ENCODE results near the gene SP6. TPM values are rescaled to one million over a fixed set of nuclear protein-coding genes. Genes with fewer than 3 reads are reported as not detected.

Gene SP6
- 0.18 TPM for total RNA-seq
- 1 to 10 TPM in 6 of 8 donors, under 1 TPM in 2; 0.69 to 3.2 (median 1.2) TPM for polyA plus RNA-seq (ENCODE audit: insufficient read depth in 1 of 8, insufficient read length in 8 of 8, low replicate concordance in 1 of 8)
- long read RNA-seq, donor 1: 0 reads
- long read RNA-seq, donor 2: 0 reads
- long read RNA-seq, donor 3: 0 reads
- long read RNA-seq, donor 4: 0 reads
- long read RNA-seq, donor 5, partial matches to known transcripts: 0 of 2 reads
- long read RNA-seq, donor 5, other reads (novel, unspliced or antisense): 0 of 2 reads
- long read RNA-seq, donor 6: 0 reads
- long read RNA-seq, donor 7: 0 reads
- long read RNA-seq, donor 8: 0 reads
- long read RNA-seq, donor 9: 0 reads
- long read RNA-seq, donor 10, partial matches to known transcripts: 13 of 13 reads
- long read RNA-seq, donor 10, other reads (novel, unspliced or antisense): 0 of 13 reads
- long read RNA-seq, donor 11: 0 reads

- H3K4me3 ChIP-seq (ENCODE audit: low read length): peak within 1 kb of the TSS; percentile 22
- H3K9me3 ChIP-seq (replicated peaks; ENCODE audit: control insufficient read depth, low read depth, low read length): no peaks in the 10 kb centered on the region
- peaks cover 98% of the 10 kb centered on the region for H3K27me3 ChIP-seq (ENCODE audit: control insufficient read depth, insufficient read depth, low read length)
- no peaks in the 10 kb centered on the region for H3K36me3 ChIP-seq (ENCODE audit: control insufficient read depth, insufficient read depth, low read length)
- peaks cover 14% of the 10 kb centered on the region for H3K4me1 ChIP-seq (ENCODE audit: control insufficient read depth, insufficient read depth, low read length)
- 2% methylated on average over 44 of the region's 71 CpGs for WGBS (ENCODE audit: insufficient coverage)
- H3K27ac ChIP-seq (ENCODE audit: low read length): no peak within 1 kb of the TSS
- DNase-seq: no peak
Measured at GRCh38 chr17:47850692-47851573, at the start of gene SP6. Gene SP6, minus strand, starts transcription at chr17:47851163. Its CDS starts 2,734 bp downstream, at chr17:47848429.

GRCh38 chr17:47899643-47900042 is 48.7 kb upstream of the SP6 start:
- 74% methylated on average over 5 of the region's 5 CpGs for WGBS (ENCODE audit: insufficient coverage)
- peaks cover 11% of the 10 kb centered on the region for H3K36me3 ChIP-seq (ENCODE audit: control insufficient read depth, insufficient read depth, low read length)
- H3K9me3 ChIP-seq (replicated peaks; ENCODE audit: control insufficient read depth, low read depth, low read length): no peaks in the 10 kb centered on the region
- H3K27ac ChIP-seq (ENCODE audit: low read length): peak overlapping the region; percentile 72
- no peak overlapping the region for H3K4me3 ChIP-seq (ENCODE audit: low read length)
- H3K4me1 ChIP-seq (ENCODE audit: control insufficient read depth, insufficient read depth, low read length): peaks cover 48% of the 10 kb centered on the region
- H3K27me3 ChIP-seq (ENCODE audit: control insufficient read depth, insufficient read depth, low read length): no peaks in the 10 kb centered on the region
- DNase-seq: no peak

- Histone ChIP-seq H3K9me3 (replicated peaks; ENCODE audit: control insufficient read depth, low read depth, low read length) (no peaks in the 10 kb centered on the region), H3K27me3 (ENCODE audit: control insufficient read depth, insufficient read depth, low read length) (no peaks in the 10 kb centered on the region), H3K4me1 (ENCODE audit: control insufficient read depth, insufficient read depth, low read length) (peaks cover 42% of the 10 kb centered on the region), H3K36me3 (ENCODE audit: control insufficient read depth, insufficient read depth, low read length) (peaks cover 13% of the 10 kb centered on the region), H3K27ac (ENCODE audit: low read length) (peak overlapping the region; percentile 94), H3K4me3 (ENCODE audit: low read length) (no peak overlapping the region)
- no peak for DNase-seq
Measured at GRCh38 chr17:47898241-47898640, 47.3 kb upstream of the SP6 start.

- Histone ChIP-seq H3K4me1 (ENCODE audit: control insufficient read depth, insufficient read depth, low read length) (peaks cover 38% of the 10 kb centered on the region), H3K4me3 (ENCODE audit: low read length) (peak overlapping the region; percentile 1), H3K27me3 (ENCODE audit: control insufficient read depth, insufficient read depth, low read length) (no peaks in the 10 kb centered on the region), H3K36me3 (ENCODE audit: control insufficient read depth, insufficient read depth, low read length) (peaks cover 13% of the 10 kb centered on the region), H3K9me3 (replicated peaks; ENCODE audit: control insufficient read depth, low read depth, low read length) (no peaks in the 10 kb centered on the region), H3K27ac (ENCODE audit: low read length) (peak overlapping the region; percentile 94)
- 38% methylated on average over 1 of the region's 5 CpGs for WGBS (ENCODE audit: insufficient coverage)
- DNase-seq: no peak
Measured at GRCh38 chr17:47897561-47897960, 46.6 kb upstream of the SP6 start.

- Histone ChIP-seq H3K4me1 (ENCODE audit: control insufficient read depth, insufficient read depth, low read length) (peaks cover 32% of the 10 kb centered on the region), H3K27me3 (ENCODE audit: control insufficient read depth, insufficient read depth, low read length) (no peaks in the 10 kb centered on the region), H3K27ac (ENCODE audit: low read length) (peak overlapping the region; percentile 94), H3K4me3 (ENCODE audit: low read length) (peak overlapping the region; percentile 79), H3K9me3 (replicated peaks; ENCODE audit: control insufficient read depth, low read depth, low read length) (no peaks in the 10 kb centered on the region), H3K36me3 (ENCODE audit: control insufficient read depth, insufficient read depth, low read length) (peaks cover 13% of the 10 kb centered on the region)
- WGBS (ENCODE audit: insufficient coverage): 3% methylated on average over 20 of the region's 22 CpGs
- DNase-seq: peak; percentile 41
Measured at GRCh38 chr17:47896672-47897490, 45.9 kb upstream of the SP6 start.

GRCh38 chr17:47895856-47896671 is 45.1 kb upstream of the SP6 start, which contains the start of gene SP2:
Gene SP2, plus strand, starts transcription at chr17:47896236. Its CDS starts 51 bp downstream, at chr17:47896287.
- Histone ChIP-seq H3K36me3 (ENCODE audit: control insufficient read depth, insufficient read depth, low read length) (peaks cover 13% of the 10 kb centered on the region), H3K9me3 (replicated peaks; ENCODE audit: control insufficient read depth, low read depth, low read length) (no peaks in the 10 kb centered on the region), H3K27ac (ENCODE audit: low read length) (peak within 1 kb of the TSS; percentile 95), H3K4me3 (ENCODE audit: low read length) (peak within 1 kb of the TSS; percentile 92), H3K27me3 (ENCODE audit: control insufficient read depth, insufficient read depth, low read length) (no peaks in the 10 kb centered on the region), H3K4me1 (ENCODE audit: control insufficient read depth, insufficient read depth, low read length) (peaks cover 29% of the 10 kb centered on the region)
- under 1% methylated on average over 67 of the region's 70 CpGs for WGBS (ENCODE audit: insufficient coverage)
- DNase-seq: peak; percentile 100

- DNase-seq: no peak
- H3K27me3 ChIP-seq (ENCODE audit: control insufficient read depth, insufficient read depth, low read length): no peaks in the 10 kb centered on the region
- H3K4me3 ChIP-seq (ENCODE audit: low read length): peak overlapping the region; percentile 92
- H3K9me3 ChIP-seq (replicated peaks; ENCODE audit: control insufficient read depth, low read depth, low read length): no peaks in the 10 kb centered on the region
- peak overlapping the region; percentile 95 for H3K27ac ChIP-seq (ENCODE audit: low read length)
- WGBS (ENCODE audit: insufficient coverage): 0% methylated on average over 12 of the region's 25 CpGs
- peaks cover 13% of the 10 kb centered on the region for H3K36me3 ChIP-seq (ENCODE audit: control insufficient read depth, insufficient read depth, low read length)
- H3K4me1 ChIP-seq (ENCODE audit: control insufficient read depth, insufficient read depth, low read length): peaks cover 27% of the 10 kb centered on the region
Measured at GRCh38 chr17:47895347-47895855, 44.4 kb upstream of the SP6 start.

GRCh38 chr17:47894498-47895346 is 43.8 kb upstream of the SP6 start:
- H3K9me3 ChIP-seq (replicated peaks; ENCODE audit: control insufficient read depth, low read depth, low read length): no peaks in the 10 kb centered on the region
- 10% methylated on average over 5 of the region's 11 CpGs for WGBS (ENCODE audit: insufficient coverage)
- peaks cover 10% of the 10 kb centered on the region for H3K36me3 ChIP-seq (ENCODE audit: control insufficient read depth, insufficient read depth, low read length)
- H3K4me3 ChIP-seq (ENCODE audit: low read length): peak overlapping the region; percentile 92
- peaks cover 20% of the 10 kb centered on the region for H3K4me1 ChIP-seq (ENCODE audit: control insufficient read depth, insufficient read depth, low read length)
- peak overlapping the region; percentile 95 for H3K27ac ChIP-seq (ENCODE audit: low read length)
- DNase-seq: peak; percentile 64
- no peaks in the 10 kb centered on the region for H3K27me3 ChIP-seq (ENCODE audit: control insufficient read depth, insufficient read depth, low read length)
